ENCODE data around the gene CACNA2D4. TPM values are rescaled to one million over a fixed set of nuclear protein-coding genes. Genes with fewer than 3 reads are reported as not detected.
"Not testable (repeated sequence)": the region's sequence is repeated elsewhere in the genome, so short reads cannot be mapped to it uniquely, and the experiment has no call there.

Gene CACNA2D4
- total and polyA plus RNA-seq, 4 donors: 0.82 to 2.8 (median 1.3) TPM

- TF ChIP-seq ATF3 (IDR thresholded peaks at IDR 0.05) (no peak), HNF4G (IDR thresholded peaks at IDR 0.05) (no peak), MAX (IDR thresholded peaks at IDR 0.05) (no peak)
- no peaks in the 10 kb centered on the region for H3K4me1 ChIP-seq (ENCODE audit: control insufficient read depth in 4 of 4, insufficient read depth in 4 of 4, low read length in 3 of 4)
- H3K36me3 ChIP-seq (ENCODE audit: control insufficient read depth in 4 of 4, insufficient read depth in 3 of 4, low read depth in 1 of 4, low read length in 3 of 4): no peaks in the 10 kb centered on the region
- WGBS: 26% methylated on average over 34 of the region's 34 CpGs
- H3K27me3 ChIP-seq (ENCODE audit: control insufficient read depth in 4 of 4, insufficient read depth in 4 of 4, low read length in 3 of 4): peaks cover 0 to 5% (median 1%) of the 10 kb centered on the region in 4 donors
- no peak within 1 kb of the TSS for H3K27ac ChIP-seq (ENCODE audit: low read depth in 1 of 2, low read length in 2 of 2)
- no peaks in the 10 kb centered on the region for H3K9me3 ChIP-seq (ENCODE audit: control insufficient read depth in 4 of 4, low read length in 3 of 4)
- DNase-seq (ENCODE audit: low spot score): no peak
- no peak within 1 kb of the TSS for H3K4me3 ChIP-seq (ENCODE audit: low read depth in 1 of 3, low read length in 3 of 3)
- no peak within 1 kb of the TSS for H3K9ac ChIP-seq (ENCODE audit: low read depth in 1 of 2, low read length in 2 of 2)
Measured at GRCh38 chr12:1820191-1820895, 98.1 kb downstream of the CACNA2D4 start, which contains the start of gene LRTM2. Gene LRTM2, plus strand, starts transcription at chr12:1820565. Its CDS starts 7,584 bp downstream, at chr12:1828149.

- H3K27me3 ChIP-seq (ENCODE audit: control insufficient read depth in 4 of 4, insufficient read depth in 4 of 4, low read length in 3 of 4): peaks cover 0 to 5% (median 1%) of the 10 kb centered on the region in 4 donors
- no peak for DNase-seq (ENCODE audit: low spot score)
- no peaks in the 10 kb centered on the region for H3K36me3 ChIP-seq (ENCODE audit: control insufficient read depth in 4 of 4, insufficient read depth in 3 of 4, low read depth in 1 of 4, low read length in 3 of 4)
- no peak overlapping the region for H3K4me3 ChIP-seq (ENCODE audit: low read depth in 1 of 3, low read length in 3 of 3)
- H3K27ac ChIP-seq (ENCODE audit: low read depth in 1 of 2, low read length in 2 of 2): no peak overlapping the region
- no peak for TF ChIP-seq FOXA1 (IDR thresholded peaks at IDR 0.05)
- no peaks in the 10 kb centered on the region for H3K4me1 ChIP-seq (ENCODE audit: control insufficient read depth in 4 of 4, insufficient read depth in 4 of 4, low read length in 3 of 4)
- 53% methylated on average over 6 of the region's 6 CpGs for WGBS
- no peak overlapping the region for H3K9ac ChIP-seq (ENCODE audit: low read depth in 1 of 2, low read length in 2 of 2)
- H3K9me3 ChIP-seq (ENCODE audit: control insufficient read depth in 4 of 4, low read length in 3 of 4): no peaks in the 10 kb centered on the region
Measured at GRCh38 chr12:1819571-1819970, 98.9 kb downstream of the CACNA2D4 start.

GRCh38 chr12:1819050-1819449 lies 99.4 kb downstream of the CACNA2D4 start:
- H3K9ac ChIP-seq (ENCODE audit: low read depth in 1 of 2, low read length in 2 of 2): no peak overlapping the region
- DNase-seq (ENCODE audit: low spot score): no peak
- no peak overlapping the region for H3K27ac ChIP-seq (ENCODE audit: low read depth in 1 of 2, low read length in 2 of 2)
- no peaks in the 10 kb centered on the region for H3K36me3 ChIP-seq (ENCODE audit: control insufficient read depth in 4 of 4, insufficient read depth in 3 of 4, low read depth in 1 of 4, low read length in 3 of 4)
- 54% methylated on average over 9 of the region's 9 CpGs for WGBS
- H3K27me3 ChIP-seq (ENCODE audit: control insufficient read depth in 4 of 4, insufficient read depth in 4 of 4, low read length in 3 of 4): peaks cover 0 to 5% (median 1%) of the 10 kb centered on the region in 4 donors
- no peak overlapping the region for H3K4me3 ChIP-seq (ENCODE audit: low read depth in 1 of 3, low read length in 3 of 3)
- no peaks in the 10 kb centered on the region for H3K9me3 ChIP-seq (ENCODE audit: control insufficient read depth in 4 of 4, low read length in 3 of 4)
- TF ChIP-seq HNF4A (conservative IDR thresholded peaks at IDR 0.05): no peak
- TF ChIP-seq, protein P1, sequence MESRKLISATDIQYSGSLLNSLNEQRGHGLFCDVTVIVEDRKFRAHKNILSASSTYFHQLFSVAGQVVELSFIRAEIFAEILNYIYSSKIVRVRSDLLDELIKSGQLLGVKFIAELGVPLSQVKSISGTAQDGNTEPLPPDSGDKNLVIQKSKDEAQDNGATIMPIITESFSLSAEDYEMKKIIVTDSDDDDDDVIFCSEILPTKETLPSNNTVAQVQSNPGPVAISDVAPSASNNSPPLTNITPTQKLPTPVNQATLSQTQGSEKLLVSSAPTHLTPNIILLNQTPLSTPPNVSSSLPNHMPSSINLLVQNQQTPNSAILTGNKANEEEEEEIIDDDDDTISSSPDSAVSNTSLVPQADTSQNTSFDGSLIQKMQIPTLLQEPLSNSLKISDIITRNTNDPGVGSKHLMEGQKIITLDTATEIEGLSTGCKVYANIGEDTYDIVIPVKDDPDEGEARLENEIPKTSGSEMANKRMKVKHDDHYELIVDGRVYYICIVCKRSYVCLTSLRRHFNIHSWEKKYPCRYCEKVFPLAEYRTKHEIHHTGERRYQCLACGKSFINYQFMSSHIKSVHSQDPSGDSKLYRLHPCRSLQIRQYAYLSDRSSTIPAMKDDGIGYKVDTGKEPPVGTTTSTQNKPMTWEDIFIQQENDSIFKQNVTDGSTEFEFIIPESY (IDR thresholded peaks at IDR 0.05): no peak
- TF ChIP-seq JUND (IDR thresholded peaks at IDR 0.05): no peak
- no peak for TF ChIP-seq NR2F2 (IDR thresholded peaks at IDR 0.05)
- no peak for TF ChIP-seq MAX (IDR thresholded peaks at IDR 0.05)
- TF ChIP-seq FOXA1 (IDR thresholded peaks at IDR 0.05): no peak
- no peak for TF ChIP-seq YY1 (IDR thresholded peaks at IDR 0.05)
- TF ChIP-seq RAD21 (IDR thresholded peaks at IDR 0.05): no peak
- TF ChIP-seq, protein P2, sequence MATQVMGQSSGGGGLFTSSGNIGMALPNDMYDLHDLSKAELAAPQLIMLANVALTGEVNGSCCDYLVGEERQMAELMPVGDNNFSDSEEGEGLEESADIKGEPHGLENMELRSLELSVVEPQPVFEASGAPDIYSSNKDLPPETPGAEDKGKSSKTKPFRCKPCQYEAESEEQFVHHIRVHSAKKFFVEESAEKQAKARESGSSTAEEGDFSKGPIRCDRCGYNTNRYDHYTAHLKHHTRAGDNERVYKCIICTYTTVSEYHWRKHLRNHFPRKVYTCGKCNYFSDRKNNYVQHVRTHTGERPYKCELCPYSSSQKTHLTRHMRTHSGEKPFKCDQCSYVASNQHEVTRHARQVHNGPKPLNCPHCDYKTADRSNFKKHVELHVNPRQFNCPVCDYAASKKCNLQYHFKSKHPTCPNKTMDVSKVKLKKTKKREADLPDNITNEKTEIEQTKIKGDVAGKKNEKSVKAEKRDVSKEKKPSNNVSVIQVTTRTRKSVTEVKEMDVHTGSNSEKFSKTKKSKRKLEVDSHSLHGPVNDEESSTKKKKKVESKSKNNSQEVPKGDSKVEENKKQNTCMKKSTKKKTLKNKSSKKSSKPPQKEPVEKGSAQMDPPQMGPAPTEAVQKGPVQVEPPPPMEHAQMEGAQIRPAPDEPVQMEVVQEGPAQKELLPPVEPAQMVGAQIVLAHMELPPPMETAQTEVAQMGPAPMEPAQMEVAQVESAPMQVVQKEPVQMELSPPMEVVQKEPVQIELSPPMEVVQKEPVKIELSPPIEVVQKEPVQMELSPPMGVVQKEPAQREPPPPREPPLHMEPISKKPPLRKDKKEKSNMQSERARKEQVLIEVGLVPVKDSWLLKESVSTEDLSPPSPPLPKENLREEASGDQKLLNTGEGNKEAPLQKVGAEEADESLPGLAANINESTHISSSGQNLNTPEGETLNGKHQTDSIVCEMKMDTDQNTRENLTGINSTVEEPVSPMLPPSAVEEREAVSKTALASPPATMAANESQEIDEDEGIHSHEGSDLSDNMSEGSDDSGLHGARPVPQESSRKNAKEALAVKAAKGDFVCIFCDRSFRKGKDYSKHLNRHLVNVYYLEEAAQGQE (IDR thresholded peaks at IDR 0.05): no peak
- TF ChIP-seq FOXA2 (IDR thresholded peaks at IDR 0.05): no peak
- TF ChIP-seq EGR1 (IDR thresholded peaks at IDR 0.05; ENCODE audit: low read depth in 2 of 2): no peak
- no peak for TF ChIP-seq SP1 (IDR thresholded peaks at IDR 0.05)
- no peak for TF ChIP-seq HNF4G (IDR thresholded peaks at IDR 0.05)
- TF ChIP-seq ATF3 (IDR thresholded peaks at IDR 0.05): no peak
- no peaks in the 10 kb centered on the region for H3K4me1 ChIP-seq (ENCODE audit: control insufficient read depth in 4 of 4, insufficient read depth in 4 of 4, low read length in 3 of 4)

DNA sequence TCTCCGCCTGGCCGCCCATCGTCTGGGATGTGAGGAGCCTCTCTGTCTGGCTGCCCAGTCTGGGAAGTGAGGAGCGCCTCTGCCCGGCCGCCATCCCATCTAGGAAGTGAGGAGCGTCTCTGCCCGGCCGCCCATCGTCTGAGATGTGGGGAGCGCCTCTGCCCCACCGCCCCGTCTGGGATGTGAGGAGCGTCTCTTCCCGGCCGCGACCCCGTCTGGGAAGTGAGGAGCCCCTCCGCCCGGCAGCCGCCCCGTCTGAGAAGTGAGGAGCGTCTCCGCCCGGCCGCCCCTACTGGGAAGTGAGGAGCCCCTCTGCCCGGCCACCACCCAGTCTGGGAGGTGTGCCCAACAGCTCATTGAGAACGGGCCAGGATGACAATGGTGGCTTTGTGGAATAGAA lies 100.5 kb downstream of the CACNA2D4 start:
- not testable (repeated sequence) for H3K4me1 ChIP-seq (ENCODE audit: control insufficient read depth in 4 of 4, insufficient read depth in 4 of 4, low read length in 3 of 4); H3K36me3 ChIP-seq (ENCODE audit: control insufficient read depth in 4 of 4, insufficient read depth in 3 of 4, low read depth in 1 of 4, low read length in 3 of 4); H3K27me3 ChIP-seq (ENCODE audit: control insufficient read depth in 4 of 4, insufficient read depth in 4 of 4, low read length in 3 of 4); H3K9me3 ChIP-seq (ENCODE audit: control insufficient read depth in 4 of 4, low read length in 3 of 4); H3K27ac ChIP-seq (ENCODE audit: low read depth in 1 of 2, low read length in 2 of 2); H3K4me3 ChIP-seq (ENCODE audit: low read depth in 1 of 3, low read length in 3 of 3); DNase-seq (ENCODE audit: low spot score); H3K9ac ChIP-seq (ENCODE audit: low read depth in 1 of 2, low read length in 2 of 2)
- WGBS: 94% methylated on average over 28 of the region's 28 CpGs
